GM18508 (cell line): ENCODE measurements around the gene INPP5A.
"Not testable (repeated sequence)": the region's sequence is repeated elsewhere in the genome, so short reads cannot be mapped to it uniquely, and the experiment has no call there.

Source experiments
- ATAC-seq: cut with Tn5 transposase; IDR thresholded peaks from one replicate; pipeline ENCODE4 v1.9.1; 2021; ENCODE audit warnings: moderate number of reproducible peaks; ENCODE audit not compliant: insufficient read depth, unreplicated experiment

The INPP5A gene

GRCh38 chr10:132697578-132698200 lies 160.1 kb downstream of the INPP5A start:
- ATAC-seq, result no peak

DNA sequence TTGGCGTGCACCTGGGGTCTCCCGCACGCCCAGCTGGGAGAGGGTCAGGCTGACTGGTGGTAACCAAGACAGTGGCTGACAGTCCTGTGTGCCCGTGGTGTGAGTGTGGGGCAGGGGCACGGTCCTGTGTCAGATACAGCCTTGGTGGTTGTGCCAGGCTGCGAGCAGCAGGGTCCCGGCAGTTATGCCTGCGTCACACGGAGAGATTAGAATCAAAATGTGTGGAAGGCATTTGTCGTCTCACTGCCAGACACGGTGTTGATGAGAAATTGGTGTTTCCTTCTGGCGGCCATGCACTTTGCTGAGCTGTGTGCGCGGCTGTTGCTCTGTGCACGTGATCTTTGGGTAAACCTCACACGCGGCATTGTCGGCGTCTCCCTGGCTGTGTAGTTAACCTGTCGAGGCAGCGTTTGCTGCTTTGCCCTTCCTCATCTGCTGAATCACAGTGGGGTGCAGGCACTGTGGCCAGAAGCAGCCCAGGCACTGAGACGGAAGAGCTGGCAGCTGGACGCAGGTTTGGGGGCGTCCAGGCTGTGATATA lies 160.7 kb downstream of the INPP5A start:
- ATAC-seq, result no peak

GRCh38 chr10:132698761-132699391 lies 161.3 kb downstream of the INPP5A start:
- ATAC-seq, result no peak

- ATAC-seq, result no peak
Observed at GRCh38 chr10:132699411-132700155, 162.0 kb downstream of the INPP5A start.

GRCh38 chr10:132700156-132701098 lies 162.8 kb downstream of the INPP5A start:
- no peak for ATAC-seq

GRCh38 chr10:132701099-132701845 lies 163.7 kb downstream of the INPP5A start:
- ATAC-seq, result no peak

DNA sequence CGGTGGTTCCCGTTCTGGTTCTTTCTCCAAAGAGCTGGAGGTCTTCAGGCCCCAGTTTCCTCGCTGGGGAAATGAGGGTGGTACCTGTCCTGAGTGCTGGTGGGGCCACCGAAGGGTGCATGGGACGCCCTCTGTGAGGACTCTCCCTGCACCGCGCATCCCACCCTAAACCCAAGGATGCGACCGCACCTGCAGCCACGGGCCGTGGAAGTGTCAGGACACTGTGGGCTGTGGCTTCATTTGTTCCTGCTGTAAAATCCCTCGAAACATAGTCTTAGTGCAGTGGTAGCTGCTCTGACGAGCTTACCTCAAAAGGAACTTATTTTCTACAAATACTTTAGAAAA lies 164.2 kb downstream of the INPP5A start:
- ATAC-seq, result no peak

DNA sequence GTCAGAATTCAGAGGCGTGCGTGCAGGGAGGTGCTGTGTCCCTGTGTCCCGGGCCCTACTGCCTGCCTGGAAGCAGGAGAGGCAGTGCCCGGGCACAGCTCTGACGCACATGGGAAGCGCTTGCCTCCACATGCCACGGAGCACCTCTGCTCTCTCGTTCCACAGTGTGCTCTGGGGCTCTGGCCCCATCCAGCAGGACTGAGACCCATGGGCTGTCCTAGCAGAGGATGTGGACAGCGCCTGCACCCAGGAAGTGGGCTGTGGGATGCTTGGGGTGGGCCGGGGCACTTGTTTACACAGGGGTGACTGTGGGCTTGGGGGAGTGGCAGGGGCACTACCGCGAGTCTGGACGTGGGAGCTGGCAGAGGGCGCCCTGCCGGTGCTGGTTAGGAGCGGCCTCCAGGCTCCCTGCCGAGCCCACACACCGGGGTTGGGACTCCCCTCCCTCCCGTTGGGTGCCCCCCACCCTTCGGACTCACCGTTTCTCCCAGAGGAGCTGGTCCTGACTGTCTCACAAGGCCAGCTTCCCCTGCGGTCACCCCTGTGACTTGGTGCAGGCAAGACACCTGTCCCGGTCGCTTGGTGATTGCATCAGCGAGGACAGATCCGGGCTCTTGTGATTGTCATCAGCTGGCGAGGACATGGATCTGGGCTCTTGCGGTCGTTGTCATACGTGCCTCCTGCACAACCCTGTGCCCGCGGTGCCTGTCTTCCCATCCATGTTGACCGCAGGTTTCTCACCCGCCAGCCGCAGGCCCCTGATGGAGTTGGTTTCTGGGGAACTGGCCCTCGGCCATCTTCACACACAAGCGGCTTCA lies 165.2 kb downstream of the INPP5A start:
- ATAC-seq, result no peak

GRCh38 chr10:132703419-132704007 lies 165.9 kb downstream of the INPP5A start:
- no peak for ATAC-seq

GRCh38 chr10:132704008-132704814 lies 166.6 kb downstream of the INPP5A start:
- ATAC-seq, result no peak

GRCh38 chr10:132704815-132705064 lies 167.2 kb downstream of the INPP5A start:
- ATAC-seq, result not testable (repeated sequence)

DNA sequence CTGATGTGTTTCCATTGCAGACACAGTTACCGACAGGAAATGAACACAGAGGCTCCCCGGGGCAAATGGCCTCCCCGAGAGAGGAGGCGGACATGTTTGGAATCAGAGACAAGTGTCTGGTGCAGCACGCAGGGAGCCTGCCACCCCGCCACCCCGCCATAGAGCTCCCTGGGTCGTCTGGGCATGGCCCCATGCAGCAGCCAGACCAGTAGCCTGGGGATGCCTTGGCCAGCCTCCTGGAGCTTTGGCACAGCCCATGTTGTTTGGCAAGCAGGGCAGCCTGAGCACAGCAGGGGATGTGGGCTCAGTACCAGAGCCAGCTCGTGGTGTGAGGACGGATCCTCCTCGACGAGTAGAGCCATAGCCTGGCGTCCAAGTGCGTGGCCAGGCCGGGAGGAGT lies 167.6 kb downstream of the INPP5A start:
- no peak for ATAC-seq

DNA sequence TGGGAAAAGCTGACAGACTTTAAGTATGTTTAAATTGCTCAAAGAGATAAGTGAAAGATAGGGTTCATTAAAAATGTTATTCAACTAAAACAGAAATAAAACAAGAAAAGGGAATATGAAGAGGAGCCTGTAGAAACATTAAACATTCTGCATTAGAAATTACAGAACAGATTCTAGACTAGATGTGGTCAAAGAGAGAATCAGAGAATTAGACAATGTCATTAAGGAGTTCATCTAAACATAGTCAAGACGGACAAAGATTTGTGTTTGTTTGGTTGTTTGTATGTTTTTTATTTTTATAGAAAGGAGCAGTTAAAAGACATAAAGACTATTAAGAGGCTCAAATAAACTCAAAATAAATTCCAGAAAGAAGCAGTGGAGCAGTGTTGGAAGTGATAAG lies 168.4 kb downstream of the INPP5A start:
- ATAC-seq, result no peak

DNA sequence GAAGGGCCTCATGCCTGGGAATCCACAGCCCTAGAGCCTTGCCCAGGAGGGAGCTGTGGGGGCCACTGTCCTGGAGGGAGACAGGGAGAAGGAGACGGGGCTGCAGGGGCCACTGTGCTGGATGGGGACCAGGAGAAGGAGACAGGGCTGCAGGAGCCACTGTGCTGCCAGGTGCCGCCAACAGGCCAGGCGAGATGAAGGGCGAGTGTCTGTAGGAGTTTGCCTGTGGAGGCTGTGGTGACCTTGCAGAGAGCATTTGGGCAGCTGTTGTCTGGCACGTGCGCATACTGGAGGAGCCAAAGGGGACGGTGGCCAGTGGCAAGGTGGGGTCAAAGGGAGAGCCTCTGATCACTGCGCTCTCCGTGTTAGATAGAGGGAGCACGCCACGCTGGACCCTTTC lies 169.1 kb downstream of the INPP5A start:
- no peak for ATAC-seq

- no peak for ATAC-seq
Observed at GRCh38 chr10:132707121-132707775, 169.7 kb downstream of the INPP5A start.

- no peak for ATAC-seq
Observed at GRCh38 chr10:132707776-132708171, 170.2 kb downstream of the INPP5A start.

DNA sequence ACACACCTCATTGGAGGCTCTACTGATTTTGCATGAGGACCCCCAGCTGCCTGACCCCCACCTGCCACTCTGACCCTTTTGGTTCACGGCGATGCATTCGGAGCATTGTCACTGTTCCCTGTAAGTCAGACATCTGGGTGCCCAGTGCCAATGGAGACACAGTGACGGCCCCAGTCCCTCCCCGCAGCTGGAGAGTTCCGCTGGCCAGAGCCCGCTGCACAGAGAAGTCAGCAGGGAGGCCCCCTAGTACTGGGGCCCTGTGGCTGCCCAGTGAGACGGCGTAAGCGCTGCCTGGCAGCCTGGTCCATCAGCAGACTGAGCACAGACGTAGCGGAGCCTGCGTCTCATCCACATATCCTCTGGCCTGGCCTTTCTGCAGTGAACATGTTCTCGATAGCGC lies 170.9 kb downstream of the INPP5A start:
- no peak for ATAC-seq
